ENCODE measurements around the gene CDC34.

The CDC34 gene

GRCh38 chr19:542173-542866, 10.8 kb downstream of the CDC34 start:
- no peak for TF ChIP-seq CTCF (IDR thresholded peaks at IDR 0.05; ENCODE audit: low read depth, low read length)
- H3K4me3 ChIP-seq (ENCODE audit: low read depth, low read length) = no peak overlapping the region

GRCh38 chr19:543910-544608, 12.5 kb downstream of the CDC34 start, which contains the start of gene GZMM:
Gene GZMM (plus strand): TSS chr19:544053. CDS start chr19:544072, 19 bp downstream.
- no peak for TF ChIP-seq CTCF (IDR thresholded peaks at IDR 0.05; ENCODE audit: low read depth, low read length)
- H3K4me3 ChIP-seq (ENCODE audit: low read depth, low read length) = no peak within 1 kb of the TSS

- no peak for TF ChIP-seq CTCF (IDR thresholded peaks at IDR 0.05; ENCODE audit: low read depth, low read length)
- no peak overlapping the region for H3K4me3 ChIP-seq (ENCODE audit: low read depth, low read length)
These were observed 15.6 kb downstream of the CDC34 start for GRCh38 chr19:547117-547516.

GRCh38 chr19:547836-548720, 16.5 kb downstream of the CDC34 start:
- no peak for TF ChIP-seq CTCF (IDR thresholded peaks at IDR 0.05; ENCODE audit: low read depth, low read length)
- no peak overlapping the region for H3K4me3 ChIP-seq (ENCODE audit: low read depth, low read length)

- H3K4me3 ChIP-seq (ENCODE audit: low read depth, low read length) = no peak overlapping the region
- no peak for TF ChIP-seq CTCF (IDR thresholded peaks at IDR 0.05; ENCODE audit: low read depth, low read length)
These were observed 17.6 kb downstream of the CDC34 start for GRCh38 chr19:548886-549830.

- TF ChIP-seq CTCF (IDR thresholded peaks at IDR 0.05; ENCODE audit: low read depth, low read length) = no peak
- H3K4me3 ChIP-seq (ENCODE audit: low read depth, low read length) = no peak overlapping the region
These were observed 23.3 kb downstream of the CDC34 start for GRCh38 chr19:554817-555216.
